Measurements from ENCODE around the gene PI4KB.
"Not testable (repeated sequence)": the region's sequence is repeated elsewhere in the genome, so short reads cannot be mapped to it uniquely, and the experiment has no call there.

PI4KB gene

GRCh38 chr1:151362308-151363155 lies 35.3 kb upstream of the PI4KB start:
- no peak for TF ChIP-seq CTCF (IDR thresholded peaks at IDR 0.05; ENCODE audit: low read depth, low read length)
- no peak for TF ChIP-seq MYC (IDR thresholded peaks at IDR 0.05; ENCODE audit: low read depth, low read length)
- TF ChIP-seq MAX (IDR thresholded peaks at IDR 0.05; ENCODE audit: low read depth, low read length), result no peak
- TF ChIP-seq POLR2A (IDR thresholded peaks at IDR 0.05; ENCODE audit: extremely low read depth, insufficient read length), result no peak
- DNase-seq (ENCODE audit: low read depth), result no peak
- no peak overlapping the region for H3K4me3 ChIP-seq (ENCODE audit: low read depth, low read length)

- DNase-seq (ENCODE audit: low read depth), result no peak
- no peak overlapping the region for H3K4me3 ChIP-seq (ENCODE audit: low read depth, low read length)
- TF ChIP-seq MYC (IDR thresholded peaks at IDR 0.05; ENCODE audit: low read depth, low read length) (no peak), POLR2A (IDR thresholded peaks at IDR 0.05; ENCODE audit: extremely low read depth, insufficient read length) (no peak)
Observed at GRCh38 chr1:151361883-151362282, 34.7 kb upstream of the PI4KB start.

GRCh38 chr1:151356696-151357095 lies 29.5 kb upstream of the PI4KB start:
- no peak overlapping the region for H3K4me3 ChIP-seq (ENCODE audit: low read depth, low read length)
- DNase-seq (ENCODE audit: low read depth), result no peak
- TF ChIP-seq POLR2A (IDR thresholded peaks at IDR 0.05; ENCODE audit: extremely low read depth, insufficient read length) (no peak), CTCF (IDR thresholded peaks at IDR 0.05; ENCODE audit: low read depth, low read length) (no peak), MAX (IDR thresholded peaks at IDR 0.05; ENCODE audit: low read depth, low read length) (no peak), MYC (IDR thresholded peaks at IDR 0.05; ENCODE audit: low read depth, low read length) (no peak)

- no peak for DNase-seq (ENCODE audit: low read depth)
- H3K4me3 ChIP-seq (ENCODE audit: low read depth, low read length), result no peak overlapping the region
- TF ChIP-seq MAX (IDR thresholded peaks at IDR 0.05; ENCODE audit: low read depth, low read length) (no peak), MYC (IDR thresholded peaks at IDR 0.05; ENCODE audit: low read depth, low read length) (no peak), CTCF (IDR thresholded peaks at IDR 0.05; ENCODE audit: low read depth, low read length) (no peak), POLR2A (IDR thresholded peaks at IDR 0.05; ENCODE audit: extremely low read depth, insufficient read length) (no peak)
Observed at GRCh38 chr1:151352021-151352718, 25.0 kb upstream of the PI4KB start.

- not testable (repeated sequence) for H3K4me3 ChIP-seq (ENCODE audit: low read depth, low read length); DNase-seq (ENCODE audit: low read depth)
Observed at GRCh38 chr1:151350323-151350722, 23.1 kb upstream of the PI4KB start.

GRCh38 chr1:151347523-151348246 lies 20.5 kb upstream of the PI4KB start:
- TF ChIP-seq CTCF (IDR thresholded peaks at IDR 0.05; ENCODE audit: low read depth, low read length) (no peak), POLR2A (IDR thresholded peaks at IDR 0.05; ENCODE audit: extremely low read depth, insufficient read length) (no peak), MYC (IDR thresholded peaks at IDR 0.05; ENCODE audit: low read depth, low read length) (peak; percentile 53), MAX (IDR thresholded peaks at IDR 0.05; ENCODE audit: low read depth, low read length) (peak; percentile 7; the same call in 1 of the 2 replicates)
- H3K4me3 ChIP-seq (ENCODE audit: low read depth, low read length), result peak overlapping the region; percentile 56
- DNase-seq (ENCODE audit: low read depth), result no peak

All from NB4 (cell line).